NCI-H526 treated with DMSO at 0.1 percent for 48 hours (cell line): ENCODE results near the gene CYP19A1.

Source experiments
- DNase-seq: peaks from one replicate; lab custom pipeline; 2025; lab: John Stamatoyannopoulos, UW

The CYP19A1 gene

GRCh38 chr15:51338496-51338895 lies at the start of gene CYP19A1:
TSS of gene CYP19A1 (minus strand) at chr15:51338596. CDS start at chr15:51242912, 95,684 bp downstream.
- DNase-seq = no peak

- DNase-seq = no peak
Observed at GRCh38 chr15:51387699-51388041, 49.3 kb upstream of the CYP19A1 start.

GRCh38 chr15:51386960-51387698 lies 48.7 kb upstream of the CYP19A1 start:
- DNase-seq = no peak

- no peak for DNase-seq
Observed at GRCh38 chr15:51386486-51386885, 48.1 kb upstream of the CYP19A1 start.

GRCh38 chr15:51386029-51386428 lies 47.6 kb upstream of the CYP19A1 start:
- no peak for DNase-seq

- peak; percentile 16 for DNase-seq
Observed at GRCh38 chr15:51382787-51383186, 44.4 kb upstream of the CYP19A1 start.

- peak; percentile 64 for DNase-seq
Observed at GRCh38 chr15:51380999-51381806, 42.8 kb upstream of the CYP19A1 start.

GRCh38 chr15:51379390-51379789 lies 41.0 kb upstream of the CYP19A1 start:
- no peak for DNase-seq

- no peak for DNase-seq
Observed at GRCh38 chr15:51378406-51378805, 40.0 kb upstream of the CYP19A1 start.

GRCh38 chr15:51377038-51377786 lies 38.8 kb upstream of the CYP19A1 start:
- DNase-seq = no peak

- DNase-seq = no peak
Observed at GRCh38 chr15:51375966-51376640, 37.7 kb upstream of the CYP19A1 start.

GRCh38 chr15:51374131-51374530 lies 35.7 kb upstream of the CYP19A1 start:
- DNase-seq = peak; percentile 67

GRCh38 chr15:51371266-51371665 lies 32.9 kb upstream of the CYP19A1 start:
- no peak for DNase-seq

GRCh38 chr15:51369451-51369761 lies 31.0 kb upstream of the CYP19A1 start:
- no peak for DNase-seq

- peak; percentile 94 for DNase-seq
Observed at GRCh38 chr15:51368751-51369450, 30.5 kb upstream of the CYP19A1 start.

- no peak for DNase-seq
Observed at GRCh38 chr15:51368307-51368706, 29.9 kb upstream of the CYP19A1 start.

GRCh38 chr15:51367322-51367976 lies 29.1 kb upstream of the CYP19A1 start:
- peak; percentile 60 for DNase-seq

GRCh38 chr15:51366920-51367319 lies 28.5 kb upstream of the CYP19A1 start:
- no peak for DNase-seq

GRCh38 chr15:51366071-51366470 lies 27.7 kb upstream of the CYP19A1 start:
- no peak for DNase-seq

GRCh38 chr15:51365417-51365816 lies 27.0 kb upstream of the CYP19A1 start:
- DNase-seq = no peak

- DNase-seq = no peak
Observed at GRCh38 chr15:51363383-51363782, 25.0 kb upstream of the CYP19A1 start.
